Liver (tissue), 3 donors: ENCODE results near the gene FLNC.

Experiments used
- FOXA1 ChIP-seq: IDR thresholded peaks from 2 replicates; pipeline ENCODE4 v1.6.1; 2016; ENCODE audit warnings: antibody characterized with exemption
- GABPA ChIP-seq, 2 donors: IDR thresholded peaks in 1 of 2; conservative IDR thresholded peaks in 1 of 2; 2 replicates each; pipeline ENCODE4 v1.6.1; 2016; ENCODE audit warnings: antibody characterized with exemption in 2 of 2, mild to moderate bottlenecking in 1 of 2, moderate library complexity in 1 of 2
- HNF4A ChIP-seq, 2 donors: conservative IDR thresholded peaks; 2 replicates each; pipeline ENCODE4 v1.6.1; 2016; ENCODE audit warnings: antibody characterized with exemption in 2 of 2, mild to moderate bottlenecking in 2 of 2
- RAD21 ChIP-seq, 2 donors: IDR thresholded peaks; 2 replicates each; pipeline ENCODE4 v1.6.1; 2016; ENCODE audit warnings: antibody characterized with exemption in 2 of 2, mild to moderate bottlenecking in 2 of 2
- SP1 ChIP-seq: IDR thresholded peaks from 2 replicates; pipeline ENCODE4 v1.6.1; 2018; ENCODE audit warnings: antibody characterized with exemption, mild to moderate bottlenecking
- TAF1 ChIP-seq: conservative IDR thresholded peaks from 2 replicates; pipeline ENCODE4 v1.6.1; 2016; ENCODE audit warnings: antibody characterized with exemption, mild to moderate bottlenecking
- TF ChIP-seq, protein P1 (sequence below): fragments of 150-350 bp; IDR thresholded peaks from 2 replicates; pipeline ENCODE4 v1.5.1; 2017; ENCODE audit warnings: improper control_type of control experiment, low read depth, low read length; ENCODE audit not compliant: missing input control
- TF ChIP-seq, protein P2 (sequence below): IDR thresholded peaks from 2 replicates; pipeline ENCODE4 v1.6.1; 2016; ENCODE audit warnings: antibody characterized with exemption
- TF ChIP-seq, protein P3 (sequence below): IDR thresholded peaks from 2 replicates; pipeline ENCODE4 v1.6.1; 2016; ENCODE audit warnings: antibody characterized with exemption
- TF ChIP-seq, protein P4 (sequence below): IDR thresholded peaks from 2 replicates; pipeline ENCODE4 v1.6.1; 2016; ENCODE audit warnings: antibody characterized with exemption
- TF ChIP-seq, protein P5 (sequence below): IDR thresholded peaks from 2 replicates; pipeline ENCODE4 v1.6.1; 2016; ENCODE audit warnings: antibody characterized with exemption, mild to moderate bottlenecking
- donor health status: healthy.
- donor health status: healthy.

DNA sequence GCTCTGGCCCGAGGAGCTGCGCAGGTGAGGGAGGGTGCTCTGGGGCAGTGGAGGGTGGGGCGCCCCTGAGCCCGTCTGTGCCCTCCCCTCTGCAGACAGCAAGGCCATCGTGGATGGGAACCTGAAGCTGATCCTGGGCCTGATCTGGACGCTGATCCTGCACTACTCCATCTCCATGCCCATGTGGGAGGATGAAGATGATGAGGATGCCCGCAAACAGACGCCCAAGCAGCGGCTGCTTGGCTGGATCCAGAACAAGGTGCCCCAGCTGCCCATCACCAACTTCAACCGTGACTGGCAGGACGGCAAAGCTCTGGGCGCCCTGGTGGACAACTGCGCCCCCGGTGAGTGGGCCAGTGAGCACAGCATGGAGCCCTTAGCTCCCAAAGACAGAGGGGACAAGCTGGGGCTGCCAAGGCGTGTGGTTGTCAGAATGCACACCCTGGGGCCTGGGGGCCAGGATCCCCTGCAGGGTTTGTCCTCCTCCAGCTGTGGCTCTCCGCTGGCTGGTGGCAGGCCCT lies 5.1 kb downstream of the FLNC start:
- TF ChIP-seq, protein P1, sequence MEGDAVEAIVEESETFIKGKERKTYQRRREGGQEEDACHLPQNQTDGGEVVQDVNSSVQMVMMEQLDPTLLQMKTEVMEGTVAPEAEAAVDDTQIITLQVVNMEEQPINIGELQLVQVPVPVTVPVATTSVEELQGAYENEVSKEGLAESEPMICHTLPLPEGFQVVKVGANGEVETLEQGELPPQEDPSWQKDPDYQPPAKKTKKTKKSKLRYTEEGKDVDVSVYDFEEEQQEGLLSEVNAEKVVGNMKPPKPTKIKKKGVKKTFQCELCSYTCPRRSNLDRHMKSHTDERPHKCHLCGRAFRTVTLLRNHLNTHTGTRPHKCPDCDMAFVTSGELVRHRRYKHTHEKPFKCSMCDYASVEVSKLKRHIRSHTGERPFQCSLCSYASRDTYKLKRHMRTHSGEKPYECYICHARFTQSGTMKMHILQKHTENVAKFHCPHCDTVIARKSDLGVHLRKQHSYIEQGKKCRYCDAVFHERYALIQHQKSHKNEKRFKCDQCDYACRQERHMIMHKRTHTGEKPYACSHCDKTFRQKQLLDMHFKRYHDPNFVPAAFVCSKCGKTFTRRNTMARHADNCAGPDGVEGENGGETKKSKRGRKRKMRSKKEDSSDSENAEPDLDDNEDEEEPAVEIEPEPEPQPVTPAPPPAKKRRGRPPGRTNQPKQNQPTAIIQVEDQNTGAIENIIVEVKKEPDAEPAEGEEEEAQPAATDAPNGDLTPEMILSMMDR, result no peak
- TF ChIP-seq, protein P2, sequence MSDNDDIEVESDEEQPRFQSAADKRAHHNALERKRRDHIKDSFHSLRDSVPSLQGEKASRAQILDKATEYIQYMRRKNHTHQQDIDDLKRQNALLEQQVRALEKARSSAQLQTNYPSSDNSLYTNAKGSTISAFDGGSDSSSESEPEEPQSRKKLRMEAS, result no peak
- TF ChIP-seq, protein P3, sequence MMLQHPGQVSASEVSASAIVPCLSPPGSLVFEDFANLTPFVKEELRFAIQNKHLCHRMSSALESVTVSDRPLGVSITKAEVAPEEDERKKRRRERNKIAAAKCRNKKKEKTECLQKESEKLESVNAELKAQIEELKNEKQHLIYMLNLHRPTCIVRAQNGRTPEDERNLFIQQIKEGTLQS, result no peak
- no peak for TF ChIP-seq FOXA1
- no peak for TF ChIP-seq GABPA (IDR thresholded peaks at IDR 0.05 in 1 of 2, conservative IDR thresholded peaks at IDR 0.05 in 1 of 2)
- TF ChIP-seq, protein P4, sequence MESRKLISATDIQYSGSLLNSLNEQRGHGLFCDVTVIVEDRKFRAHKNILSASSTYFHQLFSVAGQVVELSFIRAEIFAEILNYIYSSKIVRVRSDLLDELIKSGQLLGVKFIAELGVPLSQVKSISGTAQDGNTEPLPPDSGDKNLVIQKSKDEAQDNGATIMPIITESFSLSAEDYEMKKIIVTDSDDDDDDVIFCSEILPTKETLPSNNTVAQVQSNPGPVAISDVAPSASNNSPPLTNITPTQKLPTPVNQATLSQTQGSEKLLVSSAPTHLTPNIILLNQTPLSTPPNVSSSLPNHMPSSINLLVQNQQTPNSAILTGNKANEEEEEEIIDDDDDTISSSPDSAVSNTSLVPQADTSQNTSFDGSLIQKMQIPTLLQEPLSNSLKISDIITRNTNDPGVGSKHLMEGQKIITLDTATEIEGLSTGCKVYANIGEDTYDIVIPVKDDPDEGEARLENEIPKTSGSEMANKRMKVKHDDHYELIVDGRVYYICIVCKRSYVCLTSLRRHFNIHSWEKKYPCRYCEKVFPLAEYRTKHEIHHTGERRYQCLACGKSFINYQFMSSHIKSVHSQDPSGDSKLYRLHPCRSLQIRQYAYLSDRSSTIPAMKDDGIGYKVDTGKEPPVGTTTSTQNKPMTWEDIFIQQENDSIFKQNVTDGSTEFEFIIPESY, result no peak
- TF ChIP-seq TAF1, result no peak
- TF ChIP-seq, protein P5, sequence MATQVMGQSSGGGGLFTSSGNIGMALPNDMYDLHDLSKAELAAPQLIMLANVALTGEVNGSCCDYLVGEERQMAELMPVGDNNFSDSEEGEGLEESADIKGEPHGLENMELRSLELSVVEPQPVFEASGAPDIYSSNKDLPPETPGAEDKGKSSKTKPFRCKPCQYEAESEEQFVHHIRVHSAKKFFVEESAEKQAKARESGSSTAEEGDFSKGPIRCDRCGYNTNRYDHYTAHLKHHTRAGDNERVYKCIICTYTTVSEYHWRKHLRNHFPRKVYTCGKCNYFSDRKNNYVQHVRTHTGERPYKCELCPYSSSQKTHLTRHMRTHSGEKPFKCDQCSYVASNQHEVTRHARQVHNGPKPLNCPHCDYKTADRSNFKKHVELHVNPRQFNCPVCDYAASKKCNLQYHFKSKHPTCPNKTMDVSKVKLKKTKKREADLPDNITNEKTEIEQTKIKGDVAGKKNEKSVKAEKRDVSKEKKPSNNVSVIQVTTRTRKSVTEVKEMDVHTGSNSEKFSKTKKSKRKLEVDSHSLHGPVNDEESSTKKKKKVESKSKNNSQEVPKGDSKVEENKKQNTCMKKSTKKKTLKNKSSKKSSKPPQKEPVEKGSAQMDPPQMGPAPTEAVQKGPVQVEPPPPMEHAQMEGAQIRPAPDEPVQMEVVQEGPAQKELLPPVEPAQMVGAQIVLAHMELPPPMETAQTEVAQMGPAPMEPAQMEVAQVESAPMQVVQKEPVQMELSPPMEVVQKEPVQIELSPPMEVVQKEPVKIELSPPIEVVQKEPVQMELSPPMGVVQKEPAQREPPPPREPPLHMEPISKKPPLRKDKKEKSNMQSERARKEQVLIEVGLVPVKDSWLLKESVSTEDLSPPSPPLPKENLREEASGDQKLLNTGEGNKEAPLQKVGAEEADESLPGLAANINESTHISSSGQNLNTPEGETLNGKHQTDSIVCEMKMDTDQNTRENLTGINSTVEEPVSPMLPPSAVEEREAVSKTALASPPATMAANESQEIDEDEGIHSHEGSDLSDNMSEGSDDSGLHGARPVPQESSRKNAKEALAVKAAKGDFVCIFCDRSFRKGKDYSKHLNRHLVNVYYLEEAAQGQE, result no peak
- no peak for TF ChIP-seq HNF4A (conservative IDR thresholded peaks at IDR 0.05)
- no peak for TF ChIP-seq RAD21 (IDR thresholded peaks at IDR 0.05)
- no peak for TF ChIP-seq SP1
